ENCODE measurements around the gene KCNAB2. TPM values are rescaled to one million over a fixed set of nuclear protein-coding genes. Genes with fewer than 3 reads are reported as not detected.

KCNAB2 gene
- total RNA-seq, 1 experiment from 2014 or later, result 10.3 TPM

GRCh38 chr1:6052543-6053205 lies 7.0 kb downstream of the KCNAB2 start (continued):
- TF ChIP-seq ETV6 (CRISPR knock-in tag; IDR thresholded peaks at IDR 0.05), result peak; percentile 54; the same call in 1 of the 2 replicates
- TF ChIP-seq SMAD3 (CRISPR knock-in tag; IDR thresholded peaks at IDR 0.05; ENCODE audit: borderline replicate concordance), result peak; percentile 46; the same call in 1 of the 2 replicates
- TF ChIP-seq E2F1 (CRISPR knock-in tag; IDR thresholded peaks at IDR 0.05), result 0 out of 2 replicates have a peak, but pooled peaks have one; percentile 47
- peak; percentile 63; the same call in 1 of the 2 replicates for TF ChIP-seq NFE2L1 (CRISPR knock-in tag; IDR thresholded peaks at IDR 0.05)
- no peak for TF ChIP-seq ZMAT4 (CRISPR knock-in tag; IDR thresholded peaks at IDR 0.05)

GRCh38 chr1:6053206-6053546 lies 7.5 kb downstream of the KCNAB2 start:
- no peaks in the 10 kb centered on the region for H3K9me3 Mint-ChIP-seq
- CTCF ChIA-PET, result interaction anchor here (0.7 to 2.9 kb wide), 47 partner anchors 9 to 370 kb away, joined by 3 to 37 read pairs (median 5); partner anchors contain the start of genes NPHP4, RNF207 and RPL22
- H3K36me3 Mint-ChIP-seq, result no peaks in the 10 kb centered on the region
- no peak overlapping the region for H3K4me3 Mint-ChIP-seq
- H3K4me1 Mint-ChIP-seq, result peaks cover 11% of the 10 kb centered on the region
- DNase-seq (ENCODE audit: low spot score) (no peak), ATAC-seq (peak; percentile 11; the same call in 1 of the 2 replicates)
- H3K27me3 Mint-ChIP-seq (ENCODE audit: low read depth), result no peaks in the 10 kb centered on the region
- POLR2A ChIA-PET, result no interaction called here
- H3K27ac Mint-ChIP-seq, result no peak overlapping the region; the same call in 1 of the 2 replicates
- TF ChIP-seq RELA (CRISPR knock-in tag; IDR thresholded peaks at IDR 0.05; ENCODE audit: borderline replicate concordance) (no peak), CTCF (IDR thresholded peaks at IDR 0.05) (peak; percentile 11; the same call in 1 of the 2 replicates)

GRCh38 chr1:6054596-6054995 lies 8.9 kb downstream of the KCNAB2 start:
- H3K4me1 Mint-ChIP-seq, result peaks cover 11% of the 10 kb centered on the region
- DNase-seq (ENCODE audit: low spot score), result no peak
- H3K27ac Mint-ChIP-seq, result no peak overlapping the region
- no peak for TF ChIP-seq TP53 (CRISPR knock-in tag; IDR thresholded peaks at IDR 0.05)
- ChIA-PET POLR2A (no interaction called here), CTCF (no interaction called here)
- H3K9me3 Mint-ChIP-seq, result no peaks in the 10 kb centered on the region
- no peaks in the 10 kb centered on the region for H3K36me3 Mint-ChIP-seq
- H3K27me3 Mint-ChIP-seq (ENCODE audit: low read depth), result no peaks in the 10 kb centered on the region
- no peak overlapping the region for H3K4me3 Mint-ChIP-seq
- no peak for ATAC-seq

GRCh38 chr1:6056572-6056948 lies 10.9 kb downstream of the KCNAB2 start:
- Mint-ChIP-seq H3K27me3 (ENCODE audit: low read depth) (no peaks in the 10 kb centered on the region), H3K9me3 (no peaks in the 10 kb centered on the region), H3K27ac (no peak overlapping the region), H3K4me3 (no peak overlapping the region), H3K4me1 (peaks cover 11% of the 10 kb centered on the region), H3K36me3 (no peaks in the 10 kb centered on the region)
- ChIA-PET CTCF (no interaction called here), POLR2A (no interaction called here)
- ATAC-seq (no peak), DNase-seq (ENCODE audit: low spot score) (no peak)
- TF ChIP-seq PRDM15 (CRISPR knock-in tag; IDR thresholded peaks at IDR 0.05), result no peak
- TF ChIP-seq RELA (CRISPR knock-in tag; IDR thresholded peaks at IDR 0.05; ENCODE audit: borderline replicate concordance), result no peak
- no peak for TF ChIP-seq KAT7 (CRISPR knock-in tag; IDR thresholded peaks at IDR 0.05; ENCODE audit: borderline replicate concordance)
- TF ChIP-seq ATF2 (CRISPR knock-in tag; IDR thresholded peaks at IDR 0.05; ENCODE audit: borderline replicate concordance, low read depth), result no peak
- TF ChIP-seq CBFB (CRISPR knock-in tag; IDR thresholded peaks at IDR 0.05; ENCODE audit: low read depth), result no peak
- TF ChIP-seq ZMAT4 (CRISPR knock-in tag; IDR thresholded peaks at IDR 0.05), result no peak
- no peak for TF ChIP-seq ZBTB21 (CRISPR knock-in tag; IDR thresholded peaks at IDR 0.05; ENCODE audit: borderline replicate concordance)
- no peak for TF ChIP-seq ZNF512 (CRISPR knock-in tag; IDR thresholded peaks at IDR 0.05; ENCODE audit: borderline replicate concordance)

All from WTC11 (cell line).